Tibial artery (tissue), 4 donors: ENCODE measurements around the gene RAPGEF6.

Source experiments
- DNase-seq, 2 donors: peaks; one replicate each; pipeline ENCODE4 v3.0.0-alpha.2; 2019
- H3K27ac ChIP-seq, 2 donors: fragments of 200-600 bp; sonication (generic) in 1 of 2; 1 replicate in 1 of 2; 2 replicates in 1 of 2; pipeline ENCODE4 v1.5.1; 2018 to 2019; ENCODE audit warnings: mild to moderate bottlenecking in 1 of 2
- H3K27me3 ChIP-seq, 2 donors: fragments of 200-600 bp; sonication (generic) in 1 of 2; one replicate each; pipeline versions ENCODE4 v1.5.1 to v1.6.0; 2016 to 2019
- H3K36me3 ChIP-seq, 3 donors: fragments of 200-600 bp; sonication (generic) in 2 of 3; one replicate each; pipeline ENCODE4 v1.5.1; 2016 to 2019; ENCODE audit warnings: mild to moderate bottlenecking in 2 of 3
- H3K4me1 ChIP-seq, 4 donors: fragments of 200-600 bp; sonication (generic) in 2 of 4; 1 replicate in 3 of 4; 2 replicates in 1 of 4; pipeline ENCODE4 v1.5.1; 2016 to 2019
- H3K4me3 ChIP-seq, 2 donors: fragments of 200-600 bp; sonication (generic) in 1 of 2; 1 replicate in 1 of 2; 2 replicates in 1 of 2; pipeline ENCODE4 v1.5.1; 2018 to 2019; ENCODE audit warnings: mild to moderate bottlenecking in 2 of 2
- H3K9me3 ChIP-seq, 3 donors: fragments of 200-600 bp; sonication (generic) in 1 of 3; one replicate each; pipeline ENCODE4 v1.5.1; 2016 to 2019
- CTCF ChIP-seq, 2 experiments: fragments of 200-600 bp in 1 of 2; fragments of 450-650 bp in 1 of 2; IDR thresholded peaks; one replicate each; pipeline ENCODE4 v1.5.1; 2017 to 2019; ENCODE audit warnings: antibody characterized with exemption in 2 of 2, mild to moderate bottlenecking in 1 of 2, moderate library complexity in 1 of 2
- intact Hi-C: fragments of 100-400 bp; cut with DNase I; formaldehyde crosslinking; loops from one replicate; pipeline ENCODE4 v1.15.0; 2023; ENCODE audit warnings: low total_unique reads

The RAPGEF6 gene

GRCh38 chr5:131533836-131534235 is 101.2 kb downstream of the RAPGEF6 start:
- Histone ChIP-seq H3K27ac (no peak overlapping the region), H3K36me3 (no peaks in the 10 kb centered on the region), H3K27me3 (no peaks in the 10 kb centered on the region), H3K4me3 (no peak overlapping the region), H3K9me3 (no peaks in the 10 kb centered on the region), H3K4me1 (peaks cover 0 to 10% (median 0%) of the 10 kb centered on the region in 4 donors)
- no peak for DNase-seq
- TF ChIP-seq CTCF (IDR thresholded peaks at IDR 0.05): no peak
- intact Hi-C loops: no loop called here

GRCh38 chr5:131532031-131532640 is 102.9 kb downstream of the RAPGEF6 start:
- DNase-seq: no peak
- intact Hi-C loops: no loop called here
- Histone ChIP-seq H3K9me3 (no peaks in the 10 kb centered on the region), H3K27ac (no peak overlapping the region), H3K4me3 (no peak overlapping the region), H3K36me3 (no peaks in the 10 kb centered on the region), H3K27me3 (no peaks in the 10 kb centered on the region), H3K4me1 (peaks cover 0 to 10% (median 0%) of the 10 kb centered on the region in 4 donors)
- no peak for TF ChIP-seq CTCF (IDR thresholded peaks at IDR 0.05)

- no peak for TF ChIP-seq CTCF (IDR thresholded peaks at IDR 0.05)
- Histone ChIP-seq H3K27me3 (no peaks in the 10 kb centered on the region), H3K9me3 (no peaks in the 10 kb centered on the region), H3K4me3 (no peak overlapping the region), H3K4me1 (no peaks in the 10 kb centered on the region), H3K27ac (no peak overlapping the region), H3K36me3 (no peaks in the 10 kb centered on the region)
- no peak for DNase-seq
- intact Hi-C loops: no loop called here
Observed at GRCh38 chr5:131530706-131531331, 104.2 kb downstream of the RAPGEF6 start.

- no peaks in the 10 kb centered on the region for H3K27me3 ChIP-seq
- intact Hi-C loops: no loop called here
- no peaks in the 10 kb centered on the region for H3K36me3 ChIP-seq
- DNase-seq: no peak
- H3K9me3 ChIP-seq: no peaks in the 10 kb centered on the region
- no peaks in the 10 kb centered on the region for H3K4me1 ChIP-seq
- no peak overlapping the region for H3K4me3 ChIP-seq
- no peak overlapping the region for H3K27ac ChIP-seq
- TF ChIP-seq CTCF (IDR thresholded peaks at IDR 0.05): no peak
Observed at GRCh38 chr5:131528682-131529081, 106.3 kb downstream of the RAPGEF6 start.

- DNase-seq: no peak
- Histone ChIP-seq H3K4me1 (peaks cover 0 to 17% (median 0%) of the 10 kb centered on the region in 4 donors), H3K4me3 (no peak overlapping the region), H3K27me3 (no peaks in the 10 kb centered on the region), H3K36me3 (no peaks in the 10 kb centered on the region), H3K27ac (no peak overlapping the region), H3K9me3 (no peaks in the 10 kb centered on the region)
- intact Hi-C loops: no loop called here
- TF ChIP-seq CTCF (IDR thresholded peaks at IDR 0.05): no peak
Observed at GRCh38 chr5:131525805-131526204, 109.2 kb downstream of the RAPGEF6 start.
